ENCODE results near the gene MICU2. TPM values are rescaled to one million over a fixed set of nuclear protein-coding genes. Genes with fewer than 3 reads are reported as not detected.

The MICU2 gene
- total and polyA plus RNA-seq, 10 of the 15 experiments (the other 5 are each of a cell fraction or from before 2014, with no cell fraction given) = 17.7 to 56.6 (median 43.8) TPM

- H3K27ac ChIP-seq (ENCODE audit: control insufficient read depth, insufficient read depth) = no peak overlapping the region
- intact Hi-C loops (cut with micrococcal nuclease; ENCODE audit: unreplicated experiment) (no loop called here), in situ Hi-C loops (cut with MboI) (no loop called here)
- H3K9me3 ChIP-seq (replicated peaks; ENCODE audit: control insufficient read depth, insufficient read depth, low read length) = no peaks in the 10 kb centered on the region
- DNase-seq (ENCODE audit: low read depth, low spot score) = no peak
- no peaks in the 10 kb centered on the region for H4K20me1 ChIP-seq (ENCODE audit: control insufficient read depth, insufficient read depth)
- ChIA-PET CTCF (interaction anchor here (1.4 kb wide), 1 partner anchor 36 kb away, joined by 4 read pairs; no protein-coding TSS in a partner anchor), POLR2A (no interaction called here), RAD21 (ENCODE audit: unreplicated experiment) (no interaction called here), SMC1A (ENCODE audit: uncharacterized antibody, unreplicated experiment) (no interaction called here)
- BruUV-seq (replicated peaks) = no TSS peak
- ATAC-seq = no peak
- no peaks in the 10 kb centered on the region for H3K27me3 ChIP-seq (replicated peaks in 1 of 2; ENCODE audit: control insufficient read depth in 2 of 2, insufficient read depth in 2 of 2, low read length in 1 of 2)
- H3K4me2 ChIP-seq (ENCODE audit: control insufficient read depth, insufficient read depth) = no peak overlapping the region
- H3K79me2 ChIP-seq (ENCODE audit: control insufficient read depth, insufficient read depth, low read length) = no peaks in the 10 kb centered on the region
- H3K4me1 ChIP-seq (ENCODE audit: control insufficient read depth, insufficient read depth, low read length) = no peaks in the 10 kb centered on the region
- H2AFZ ChIP-seq (ENCODE audit: control insufficient read depth, low read depth, low read length) = no peak overlapping the region
- H3K36me3 ChIP-seq (ENCODE audit: control insufficient read depth in 2 of 2, insufficient read depth in 2 of 2, low read length in 1 of 2) = peaks cover 0 to 11% of the 10 kb centered on the region in 2 experiments; a peak in 1 of 4 replicates
- 77% methylated on average over 2 of the region's 2 CpGs for WGBS (ENCODE audit: insufficient coverage, insufficient replicate concordance, low lambda C conversion rate, missing lambda C conversion rate)
- no peak overlapping the region for H3K4me3 ChIP-seq
- no peak overlapping the region for H3K9ac ChIP-seq (ENCODE audit: control insufficient read depth, insufficient read depth, low read length)
- no peak for FAIRE-seq
- TF ChIP-seq CBX3 (IDR thresholded peaks at IDR 0.05; ENCODE audit: borderline replicate concordance, low read depth) (no peak), E2F8 (IDR thresholded peaks at IDR 0.05; ENCODE audit: low read depth, partially characterized antibody) (no peak), PML (IDR thresholded peaks at IDR 0.05; ENCODE audit: low read length) (no peak), ZBTB40 (IDR thresholded peaks at IDR 0.05; ENCODE audit: borderline replicate concordance) (no peak), IKZF1 (conservative IDR thresholded peaks at IDR 0.05) (no peak), NFXL1 (IDR thresholded peaks at IDR 0.05; ENCODE audit: borderline replicate concordance) (no peak), USF1 (IDR thresholded peaks at IDR 0.05; ENCODE audit: borderline replicate concordance, extremely low read length, insufficient read depth, low read depth, low read length) (no peak), PAX5 (IDR thresholded peaks at IDR 0.05; ENCODE audit: borderline replicate concordance, low read depth, low read length) (no peak), CUX1 (IDR thresholded peaks at IDR 0.05; ENCODE audit: insufficient replicate concordance, low read depth, low read length) (no peak), RAD21 (IDR thresholded peaks at IDR 0.05; ENCODE audit: insufficient read depth, low read depth, low read length) (no peak), TCF3 (IDR thresholded peaks at IDR 0.05; ENCODE audit: borderline replicate concordance, insufficient read depth, low read depth, low read length) (no peak)
Observed at GRCh38 chr13:21522847-21523246, 81.1 kb downstream of the MICU2 start.

Data from GM12878 (cell line).